B cell (primary cell): ENCODE measurements around the gene RNF11. TPM values are rescaled to one million over a fixed set of nuclear protein-coding genes. Genes with fewer than 3 reads are reported as not detected.

Experiments used
- ATAC-seq: fragments of 200-7000 bp; cut with Tn5 transposase; one replicate; pipeline ENCODE4 v1.10.0; 2021; ENCODE audit warnings: low read depth, mild to moderate bottlenecking, moderate number of reproducible peaks, moderate library complexity
- CTCF ChIA-PET: fragments of 350-600 bp; sonication (Branson Sonifier 250); formaldehyde crosslinking; loops from one replicate; lab custom pipeline; 2021; ENCODE audit warnings: antibody characterized with exemption, inconsistent platforms; lab: Charles Lee
- POLR2A ChIA-PET: fragments of 350-600 bp; sonication (Branson Sonifier 250); formaldehyde crosslinking; loops from one replicate; lab custom pipeline; 2021; ENCODE audit warnings: antibody characterized with exemption; lab: Charles Lee
- DNase-seq: peaks from one replicate; pipeline ENCODE4 v3.0.0; 2013
- H2AFZ ChIP-seq: 2 replicates; pipeline ENCODE4 v1.6.1; 2012; ENCODE audit warnings: mild to moderate bottlenecking, low read depth, low read length; ENCODE audit not compliant: insufficient read depth, poor library complexity, severe bottlenecking
- H3K27ac ChIP-seq, 2 donors: 1 replicate in 1 of 2; 2 replicates in 1 of 2; pipeline ENCODE4 v1.5.1; 2012 to 2013; ENCODE audit warnings: low read length in 2 of 2, mild to moderate bottlenecking in 2 of 2, moderate library complexity in 1 of 2
- H3K27me3 ChIP-seq, 4 experiments: fragments of 200-600 bp in 1 of 4; sonication (generic) in 1 of 4; replicated peaks in 1 of 4; 1 replicate in 2 of 4; 2 replicates in 2 of 4; pipeline versions ENCODE4 v1.6.1 to v1.7.0; 2013 to 2016; ENCODE audit warnings: low read length in 3 of 4, mild to moderate bottlenecking in 2 of 4, mixed read lengths in 1 of 4, moderate library complexity in 1 of 4; ENCODE audit not compliant: insufficient read depth in 4 of 4, control insufficient read depth in 3 of 4; ENCODE audit errors: control extremely low read depth in 1 of 4
- H3K36me3 ChIP-seq, 2 experiments: replicated peaks in 1 of 2; 1 replicate in 1 of 2; 2 replicates in 1 of 2; pipeline versions ENCODE4 v1.6.1 to v1.7.1; 2013; ENCODE audit warnings: low read length in 1 of 2; ENCODE audit not compliant: insufficient read depth in 2 of 2, control insufficient read depth in 1 of 2; ENCODE audit errors: control extremely low read depth in 1 of 2, extremely low read depth in 1 of 2
- H3K4me1 ChIP-seq, 2 donors: fragments of 200-600 bp in 1 of 2; sonication (generic) in 1 of 2; 1 replicate in 1 of 2; 2 replicates in 1 of 2; pipeline versions ENCODE4 v1.5.1 to v1.6.1; 2013 to 2017; ENCODE audit warnings: low read length in 2 of 2; ENCODE audit not compliant: control insufficient read depth in 2 of 2, insufficient read depth in 2 of 2
- H3K4me2 ChIP-seq: replicated peaks from 2 replicates; pipeline ENCODE3; 2012; ENCODE audit warnings: mild to moderate bottlenecking, low read depth, low read length; ENCODE audit not compliant: poor library complexity, severe bottlenecking
- H3K4me3 ChIP-seq, 5 experiments: fragments of 200-600 bp in 1 of 5; sonication (generic) in 1 of 5; 1 replicate in 3 of 5; 2 replicates in 2 of 5; pipeline versions ENCODE4 v1.5.1 to v1.7.0; 2011 to 2016; ENCODE audit warnings: low read length in 4 of 5, mild to moderate bottlenecking in 4 of 5, low read depth in 2 of 5, control low read depth in 1 of 5, moderate library complexity in 1 of 5; ENCODE audit not compliant: insufficient read depth in 1 of 5; ENCODE audit errors: control extremely low read depth in 1 of 5, extremely low read depth in 1 of 5
- H3K79me2 ChIP-seq: fragments of 200-600 bp; sonication (generic); one replicate; pipeline ENCODE4 v1.6.0; 2016; ENCODE audit warnings: low read length; ENCODE audit not compliant: control insufficient read depth, insufficient read depth
- H3K9ac ChIP-seq: fragments of 200-600 bp; sonication (generic); 2 replicates; pipeline ENCODE4 v1.6.1; 2017; ENCODE audit warnings: mild to moderate bottlenecking, low read length, moderate library complexity
- H3K9me3 ChIP-seq, 3 donors: one replicate each; pipeline versions ENCODE4 v1.6.1 to v1.7.1; 2013; ENCODE audit warnings: low read length in 2 of 3; ENCODE audit not compliant: control insufficient read depth in 2 of 3, insufficient read depth in 1 of 3; ENCODE audit errors: control extremely low read depth in 1 of 3
- H4K20me1 ChIP-seq: 2 replicates; pipeline ENCODE4 v1.6.0; 2012; ENCODE audit warnings: mild to moderate bottlenecking, low read length; ENCODE audit not compliant: insufficient read depth, control insufficient read depth, poor library complexity, severe bottlenecking
- H3K27ac Mint-ChIP-seq: one replicate; pipeline ENCODE4 v1.8.0; 2021; ENCODE audit warnings: mixed read lengths
- H3K27me3 Mint-ChIP-seq: one replicate; pipeline ENCODE4 v1.8.0; 2021; ENCODE audit warnings: mixed read lengths
- H3K4me1 Mint-ChIP-seq: one replicate; pipeline ENCODE4 v1.8.0; 2021; ENCODE audit warnings: mixed read lengths
- H3K4me3 Mint-ChIP-seq: one replicate; pipeline ENCODE4 v1.8.0; 2021; ENCODE audit warnings: mixed read lengths
- H3K9me3 Mint-ChIP-seq: one replicate; pipeline ENCODE4 v1.8.0; 2022; ENCODE audit warnings: mixed read lengths; ENCODE audit not compliant: insufficient read depth
- EZH2 ChIP-seq: IDR thresholded peaks from 2 replicates; pipeline ENCODE4 v1.6.1; 2012; ENCODE audit warnings: borderline replicate concordance, low read depth, mild to moderate bottlenecking, moderate library complexity, low read length; ENCODE audit not compliant: insufficient read depth, poor library complexity, severe bottlenecking
- WGBS: methylation state at CpG from one replicate; pipeline ENCODE4 v1.1.5; 2013; ENCODE audit warnings: missing lambda C conversion rate; ENCODE audit not compliant: insufficient coverage; 5-methylcytosine and 5-hydroxymethylcytosine counted together
- intact Hi-C: fragments of 100-400 bp; cut with micrococcal nuclease; formaldehyde crosslinking; loops from one replicate; pipeline ENCODE4 v1.10.0; 2022
- polyA plus RNA-seq: library from polyadenylated mRNA; depleted of rRNA; stranded (reverse); fragments of >200 nt; gene quantifications from 2 replicates; pipeline ENCODE4 v1.2.3, GENCODE V29; 2012
- total RNA-seq, 2 donors: library from RNA; stranded (reverse); fragments of 120-200 nt in 1 of 2; gene quantifications; 1 replicate in 1 of 2; 2 replicates in 1 of 2; pipeline versions ENCODE4 v1.2.3 to v1.2.4, GENCODE V29; 2013 to 2022
- TF ChIP-seq, protein P1 (sequence below): fragments of 200-600 bp; IDR thresholded peaks from one replicate; pipeline ENCODE4 v1.8.0; 2022; ENCODE audit warnings: antibody characterized with exemption, mild to moderate bottlenecking

The RNF11 gene
- total and polyA plus RNA-seq, 2 donors (not counting 1 experiment from before 2014, with no cell fraction given): 10.0 to 20.6 TPM

DNA sequence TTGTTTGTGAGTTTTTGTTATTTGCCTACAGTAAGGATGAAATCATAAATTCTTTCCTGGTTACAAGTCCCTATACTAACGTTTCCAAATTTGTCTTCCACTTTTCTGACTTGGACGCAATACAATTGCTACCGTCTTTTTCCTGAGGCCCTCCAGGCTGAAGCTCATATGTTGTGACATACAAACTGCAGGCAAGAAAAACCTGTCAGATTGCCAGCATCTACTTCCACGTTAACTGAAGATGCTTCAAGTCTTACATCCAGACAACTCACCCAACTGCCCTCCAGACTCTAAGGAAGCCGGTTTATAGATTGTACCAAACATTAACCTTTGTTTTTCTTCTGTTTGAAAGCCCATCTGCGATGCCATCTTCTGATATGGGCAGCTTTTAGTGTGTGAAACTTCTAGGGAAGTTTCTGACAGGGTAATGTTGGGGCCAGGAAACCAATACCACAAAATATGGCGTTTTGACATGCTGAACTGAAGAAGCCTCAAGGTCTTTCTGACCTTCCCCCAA lies 21.4 kb upstream of the RNF11 start:
- no peaks in the 10 kb centered on the region for H3K36me3 ChIP-seq
- Mint-ChIP-seq H3K4me3 (no peak overlapping the region), H3K4me1 (peaks cover 10% of the 10 kb centered on the region), H3K27ac (no peak overlapping the region), H3K27me3 (no peaks in the 10 kb centered on the region), H3K9me3 (no peaks in the 10 kb centered on the region)
- no peak overlapping the region for H3K4me2 ChIP-seq
- TF ChIP-seq, protein P1, sequence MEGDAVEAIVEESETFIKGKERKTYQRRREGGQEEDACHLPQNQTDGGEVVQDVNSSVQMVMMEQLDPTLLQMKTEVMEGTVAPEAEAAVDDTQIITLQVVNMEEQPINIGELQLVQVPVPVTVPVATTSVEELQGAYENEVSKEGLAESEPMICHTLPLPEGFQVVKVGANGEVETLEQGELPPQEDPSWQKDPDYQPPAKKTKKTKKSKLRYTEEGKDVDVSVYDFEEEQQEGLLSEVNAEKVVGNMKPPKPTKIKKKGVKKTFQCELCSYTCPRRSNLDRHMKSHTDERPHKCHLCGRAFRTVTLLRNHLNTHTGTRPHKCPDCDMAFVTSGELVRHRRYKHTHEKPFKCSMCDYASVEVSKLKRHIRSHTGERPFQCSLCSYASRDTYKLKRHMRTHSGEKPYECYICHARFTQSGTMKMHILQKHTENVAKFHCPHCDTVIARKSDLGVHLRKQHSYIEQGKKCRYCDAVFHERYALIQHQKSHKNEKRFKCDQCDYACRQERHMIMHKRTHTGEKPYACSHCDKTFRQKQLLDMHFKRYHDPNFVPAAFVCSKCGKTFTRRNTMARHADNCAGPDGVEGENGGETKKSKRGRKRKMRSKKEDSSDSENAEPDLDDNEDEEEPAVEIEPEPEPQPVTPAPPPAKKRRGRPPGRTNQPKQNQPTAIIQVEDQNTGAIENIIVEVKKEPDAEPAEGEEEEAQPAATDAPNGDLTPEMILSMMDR: no peak
- no peak for TF ChIP-seq EZH2
- H3K4me3 ChIP-seq: no peak overlapping the region
- no peak overlapping the region for H2AFZ ChIP-seq
- no peak overlapping the region for H3K27ac ChIP-seq
- WGBS: 5% methylated on average over 4 of the region's 7 CpGs
- ChIA-PET CTCF (interaction anchor here (1.5 to 4.2 kb wide), 2 partner anchors 23 to 82 kb away, joined by 4 to 12 read pairs; no protein-coding TSS in a partner anchor), POLR2A (no interaction called here)
- H4K20me1 ChIP-seq: no peaks in the 10 kb centered on the region
- no peaks in the 10 kb centered on the region for H3K27me3 ChIP-seq
- ATAC-seq (no peak), DNase-seq (no peak)
- no peaks in the 10 kb centered on the region for H3K79me2 ChIP-seq
- intact Hi-C loops: no loop called here
- peaks cover 0 to 4% of the 10 kb centered on the region in 2 donors for H3K4me1 ChIP-seq
- H3K9ac ChIP-seq: no peak overlapping the region
- H3K9me3 ChIP-seq: no peaks in the 10 kb centered on the region

GRCh38 chr1:51215169-51215568 lies 20.9 kb upstream of the RNF11 start:
- Histone ChIP-seq H3K27me3 (no peaks in the 10 kb centered on the region), H4K20me1 (no peaks in the 10 kb centered on the region), H3K36me3 (no peaks in the 10 kb centered on the region), H3K9me3 (no peaks in the 10 kb centered on the region), H3K4me2 (no peak overlapping the region), H3K27ac (no peak overlapping the region), H3K79me2 (no peaks in the 10 kb centered on the region), H3K4me1 (peaks cover 0 to 4% of the 10 kb centered on the region in 2 donors), H3K9ac (no peak overlapping the region), H3K4me3 (no peak overlapping the region), H2AFZ (no peak overlapping the region)
- Mint-ChIP-seq H3K27ac (no peak overlapping the region), H3K4me3 (no peak overlapping the region), H3K27me3 (no peaks in the 10 kb centered on the region), H3K9me3 (no peaks in the 10 kb centered on the region), H3K4me1 (peaks cover 10% of the 10 kb centered on the region)
- POLR2A ChIA-PET: no interaction called here
- no CpG with 5 or more reads among the region's 1 CpG for WGBS
- TF ChIP-seq, protein P1: no peak
- no peak for TF ChIP-seq EZH2
- DNase-seq (no peak), ATAC-seq (no peak)
- intact Hi-C loops: no loop called here
- CTCF ChIA-PET: interaction anchor here (1.5 to 4.2 kb wide), 2 partner anchors 23 to 82 kb away, joined by 4 to 12 read pairs; no protein-coding TSS in a partner anchor
